Psoas muscle (tissue), 8 donors: Measurements from ENCODE around the gene HMSD. TPM values are rescaled to one million over a fixed set of nuclear protein-coding genes. Genes with fewer than 3 reads are reported as not detected.

Experiments
- ATAC-seq, 4 donors: fragments of 200-7000 bp; cut with Tn5 transposase; one replicate each; pipeline ENCODE4 v1.9.1; 2020; ENCODE audit warnings: moderate library complexity in 3 of 4, mild to moderate bottlenecking in 2 of 4
- DNase-seq, 2 donors: peaks; one replicate each; pipeline ENCODE4 v3.0.0-alpha.2; 2020
- H3K27ac ChIP-seq: fragments of 200-600 bp; one replicate; pipeline ENCODE4 v1.8.0; 2022
- H3K27me3 ChIP-seq, 3 donors: fragments of 200-600 bp in 1 of 3; one replicate each; pipeline versions ENCODE4 v1.6.1 to v1.8.0; 2013 to 2022; ENCODE audit warnings: low read length in 2 of 3, mild to moderate bottlenecking in 2 of 3, moderate library complexity in 1 of 3; ENCODE audit not compliant: insufficient read depth in 3 of 3
- H3K36me3 ChIP-seq, 2 donors: fragments of 200-600 bp in 1 of 2; one replicate each; pipeline versions ENCODE4 v1.6.1 to v1.8.0; 2013 to 2022; ENCODE audit warnings: low read depth in 1 of 2, mild to moderate bottlenecking in 1 of 2, moderate library complexity in 1 of 2; ENCODE audit not compliant: insufficient read depth in 1 of 2
- H3K4me1 ChIP-seq: fragments of 200-600 bp; one replicate; pipeline ENCODE4 v1.8.0; 2022
- H3K4me3 ChIP-seq: fragments of 200-600 bp; one replicate; pipeline ENCODE4 v1.8.0; 2022; ENCODE audit warnings: mild to moderate bottlenecking
- H3K9me3 ChIP-seq: fragments of 200-600 bp; one replicate; pipeline ENCODE4 v1.8.0; 2022
- WGBS, 3 donors: extraction: QIAGEN DNeasy Blood & Tissue Kit; methylation state at CpG; one replicate each; pipeline versions ENCODE4 v1.1.6 to v1.1.7; 2013; 5-methylcytosine and 5-hydroxymethylcytosine counted together
- intact Hi-C, 2 donors: fragments of 100-400 bp; cut with DNase I; formaldehyde crosslinking; loops; one replicate each; pipeline versions ENCODE4 v1.11.0 to v1.14.2; 2022
- polyA plus RNA-seq, 3 donors: library from polyadenylated mRNA; stranded (reverse); fragments of 200-250 nt; gene quantifications; one replicate each; pipeline ENCODE4 v1.2.3, GENCODE V29; 2013
- total RNA-seq, 4 donors: library from RNA; stranded (reverse); fragmentation: NEBNext Ultra II Directional in 2 of 4; extraction: Animal tissue kit (Norgen Biotek cat#: 25700) in 2 of 4; gene quantifications; one replicate each; pipeline versions ENCODE4 v1.2.1 to v1.2.4, GENCODE V29; 2021 to 2023
- TF ChIP-seq, protein P1 (sequence below): fragments of 200-600 bp; IDR thresholded peaks from one replicate; pipeline ENCODE4 v1.8.0; 2022; ENCODE audit warnings: antibody characterized with exemption
- donor health status: healthy with polysubstance abuse.
- donor health status: DM: no; HTN: no; CAD: no; lungs with moderate emphysema.
- donor health status: Bipolar disorder and iron deficiency.
- donor health status: healthy.
- donor health status: DM: yes; HTN: yes; CAD: no.
- donor health status: DM: no; HTN: no; CAD: no.
- donor health status: DM: no; HTN: no; CAD: no.
- donor health status: DM: yes; HTN: yes; CAD: no.

The HMSD gene
- total and polyA plus RNA-seq, 7 donors = 0.03 TPM; not detected in 6

- no peak for DNase-seq
- Histone ChIP-seq H3K27ac (no peak overlapping the region), H3K27me3 (no peaks in the 10 kb centered on the region), H3K4me1 (no peaks in the 10 kb centered on the region), H3K36me3 (peaks cover 1 to 27% of the 10 kb centered on the region in 2 donors), H3K9me3 (no peaks in the 10 kb centered on the region), H3K4me3 (no peak overlapping the region)
- WGBS, 3 donors = 60 to 91% (median 87%) methylated on average over 2 of the region's 2 CpGs
- no peak for ATAC-seq
- TF ChIP-seq, protein P1, sequence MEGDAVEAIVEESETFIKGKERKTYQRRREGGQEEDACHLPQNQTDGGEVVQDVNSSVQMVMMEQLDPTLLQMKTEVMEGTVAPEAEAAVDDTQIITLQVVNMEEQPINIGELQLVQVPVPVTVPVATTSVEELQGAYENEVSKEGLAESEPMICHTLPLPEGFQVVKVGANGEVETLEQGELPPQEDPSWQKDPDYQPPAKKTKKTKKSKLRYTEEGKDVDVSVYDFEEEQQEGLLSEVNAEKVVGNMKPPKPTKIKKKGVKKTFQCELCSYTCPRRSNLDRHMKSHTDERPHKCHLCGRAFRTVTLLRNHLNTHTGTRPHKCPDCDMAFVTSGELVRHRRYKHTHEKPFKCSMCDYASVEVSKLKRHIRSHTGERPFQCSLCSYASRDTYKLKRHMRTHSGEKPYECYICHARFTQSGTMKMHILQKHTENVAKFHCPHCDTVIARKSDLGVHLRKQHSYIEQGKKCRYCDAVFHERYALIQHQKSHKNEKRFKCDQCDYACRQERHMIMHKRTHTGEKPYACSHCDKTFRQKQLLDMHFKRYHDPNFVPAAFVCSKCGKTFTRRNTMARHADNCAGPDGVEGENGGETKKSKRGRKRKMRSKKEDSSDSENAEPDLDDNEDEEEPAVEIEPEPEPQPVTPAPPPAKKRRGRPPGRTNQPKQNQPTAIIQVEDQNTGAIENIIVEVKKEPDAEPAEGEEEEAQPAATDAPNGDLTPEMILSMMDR = no peak
- intact Hi-C loops = loop anchor here in 1 of 2 donors (10.0 kb wide), 1 partner anchor 163 kb away; no protein-coding TSS in a partner anchor
Observed at GRCh38 chr18:63987743-63988142, 38.6 kb downstream of the HMSD start.

GRCh38 chr18:63992751-63993150 is 43.6 kb downstream of the HMSD start:
- Histone ChIP-seq H3K9me3 (no peaks in the 10 kb centered on the region), H3K4me3 (no peak overlapping the region), H3K27me3 (no peaks in the 10 kb centered on the region), H3K4me1 (no peaks in the 10 kb centered on the region), H3K27ac (no peak overlapping the region), H3K36me3 (no peaks in the 10 kb centered on the region)
- DNase-seq (no peak), ATAC-seq (no peak)
- intact Hi-C loops = loop anchor here in 1 of 2 donors (10.0 kb wide), 1 partner anchor 468 kb away; no protein-coding TSS in a partner anchor
- TF ChIP-seq, protein P1 = no peak
- 86 to 91% (median 87%) methylated on average over 7 of the region's 7 CpGs for WGBS, 3 donors

DNA sequence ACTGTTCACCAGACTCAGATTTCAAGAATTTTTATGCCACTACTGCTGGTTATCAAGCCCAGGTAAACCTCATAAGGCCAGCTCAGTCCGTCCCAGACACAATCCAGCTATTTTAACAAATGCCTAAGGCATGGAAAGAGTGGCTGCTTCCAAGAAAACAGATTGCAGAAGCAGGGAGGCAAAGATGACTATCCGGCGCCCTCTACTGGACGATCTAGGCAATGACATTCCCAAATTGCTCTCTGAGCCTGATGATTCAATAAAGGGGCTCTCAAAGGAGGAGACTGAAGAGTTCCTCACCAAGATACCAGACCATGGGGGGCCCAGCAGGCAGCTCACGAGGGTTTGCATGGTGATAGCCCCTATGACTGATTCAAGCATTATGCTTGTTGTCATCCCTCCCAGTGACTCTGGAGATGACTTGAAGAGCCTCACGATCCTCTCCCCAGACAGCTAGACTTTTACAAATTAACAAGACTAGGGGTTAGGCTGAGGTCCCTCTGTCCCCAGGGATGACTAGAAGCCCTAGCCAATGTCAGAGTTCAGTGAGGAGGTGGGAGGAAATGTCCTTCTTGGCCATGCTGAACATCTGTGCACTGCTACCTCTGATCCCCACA is 45.8 kb downstream of the HMSD start:
- Histone ChIP-seq H3K36me3 (no peaks in the 10 kb centered on the region), H3K9me3 (no peaks in the 10 kb centered on the region), H3K27me3 (no peaks in the 10 kb centered on the region), H3K27ac (no peak overlapping the region), H3K4me1 (no peaks in the 10 kb centered on the region), H3K4me3 (no peak overlapping the region)
- intact Hi-C loops = loop anchor here (5.0 to 10.0 kb wide), 3 partner anchors 33 to 473 kb away; no protein-coding TSS in a partner anchor
- ATAC-seq (peak in 2 of 4 donors; percentile 44 to 48), DNase-seq (no peak)
- TF ChIP-seq, protein P1 = peak; percentile 69
- WGBS, 3 donors = 19 to 21% (median 19%) methylated on average over 6 of the region's 6 CpGs

DNA sequence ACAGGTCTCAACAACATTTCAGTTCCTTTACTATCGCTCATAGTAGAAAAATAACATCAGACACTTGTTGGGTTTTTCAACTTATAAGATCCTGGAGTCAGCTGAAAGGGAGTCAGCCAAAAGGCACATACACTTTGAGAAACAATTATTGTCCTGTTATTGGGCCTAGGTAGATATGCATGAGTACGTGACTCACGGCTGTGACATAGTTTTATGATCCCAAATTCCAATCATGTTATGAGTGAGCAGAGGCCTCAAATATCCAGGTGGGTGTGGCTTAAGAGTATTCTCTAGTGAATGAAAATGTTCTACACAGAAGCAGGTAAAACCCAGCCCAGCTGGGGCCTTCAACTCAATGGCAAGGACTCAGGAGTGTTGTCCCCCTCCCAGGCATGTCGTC is 47.9 kb downstream of the HMSD start:
- Histone ChIP-seq H3K4me1 (no peaks in the 10 kb centered on the region), H3K27me3 (no peaks in the 10 kb centered on the region), H3K4me3 (no peak overlapping the region), H3K36me3 (no peaks in the 10 kb centered on the region), H3K9me3 (no peaks in the 10 kb centered on the region), H3K27ac (no peak overlapping the region)
- intact Hi-C loops = loop anchor here (5.0 to 10.0 kb wide), 3 partner anchors 35 to 475 kb away; no protein-coding TSS in a partner anchor
- TF ChIP-seq, protein P1 = no peak
- WGBS, 3 donors = 67 to 83% (median 78%) methylated on average over 4 of the region's 4 CpGs
- DNase-seq (no peak), ATAC-seq (no peak)
